Muscle of back (tissue), 13 donors: Measurements from ENCODE around the gene C15orf62. TPM values are rescaled to one million over a fixed set of nuclear protein-coding genes. Genes with fewer than 3 reads are reported as not detected.

Source experiments
- DNase-seq, 3 donors: peaks; one replicate each; pipeline versions ENCODE4 v3.0.0 to v3.0.0-alpha.2; 2013
- long read RNA-seq, 9 donors: transcript quantifications; one replicate each; lab custom pipeline, GENCODE V29; 2026
- polyA plus RNA-seq, 10 donors: library from polyadenylated mRNA; unstranded; fragments of 120-200 nt; gene quantifications; one replicate each; pipeline ENCODE4 v1.2.1, GENCODE V29; 2013; ENCODE audit not compliant: insufficient read length in 10 of 10

The C15orf62 gene
- polyA plus RNA-seq: 1 to 10 TPM in 6 of 10 donors, under 1 TPM in 4; 0.68 to 2.4 (median 1.3) TPM
- long read RNA-seq, donor 1, partial matches to known transcripts: 0 of 1 reads
- long read RNA-seq, donor 1, other reads (novel, unspliced or antisense): 0 of 1 reads
- long read RNA-seq, donor 2, partial matches to known transcripts: 0 of 1 reads
- long read RNA-seq, donor 2, other reads (novel, unspliced or antisense): 0 of 1 reads
- long read RNA-seq, donor 3: 0 reads
- long read RNA-seq, donor 4, partial matches to known transcripts: 0 of 2 reads
- long read RNA-seq, donor 4, other reads (novel, unspliced or antisense): 0 of 2 reads
- long read RNA-seq, donor 5, partial matches to known transcripts: 0 of 3 reads
- long read RNA-seq, donor 5, other reads (novel, unspliced or antisense): 0 of 3 reads
- long read RNA-seq, donor 6: 0 reads
- long read RNA-seq, donor 7: 0 reads
- long read RNA-seq, donor 8, partial matches to known transcripts: 0 of 1 reads
- long read RNA-seq, donor 8, other reads (novel, unspliced or antisense): 0 of 1 reads
- long read RNA-seq, donor 9: 0 reads

DNA sequence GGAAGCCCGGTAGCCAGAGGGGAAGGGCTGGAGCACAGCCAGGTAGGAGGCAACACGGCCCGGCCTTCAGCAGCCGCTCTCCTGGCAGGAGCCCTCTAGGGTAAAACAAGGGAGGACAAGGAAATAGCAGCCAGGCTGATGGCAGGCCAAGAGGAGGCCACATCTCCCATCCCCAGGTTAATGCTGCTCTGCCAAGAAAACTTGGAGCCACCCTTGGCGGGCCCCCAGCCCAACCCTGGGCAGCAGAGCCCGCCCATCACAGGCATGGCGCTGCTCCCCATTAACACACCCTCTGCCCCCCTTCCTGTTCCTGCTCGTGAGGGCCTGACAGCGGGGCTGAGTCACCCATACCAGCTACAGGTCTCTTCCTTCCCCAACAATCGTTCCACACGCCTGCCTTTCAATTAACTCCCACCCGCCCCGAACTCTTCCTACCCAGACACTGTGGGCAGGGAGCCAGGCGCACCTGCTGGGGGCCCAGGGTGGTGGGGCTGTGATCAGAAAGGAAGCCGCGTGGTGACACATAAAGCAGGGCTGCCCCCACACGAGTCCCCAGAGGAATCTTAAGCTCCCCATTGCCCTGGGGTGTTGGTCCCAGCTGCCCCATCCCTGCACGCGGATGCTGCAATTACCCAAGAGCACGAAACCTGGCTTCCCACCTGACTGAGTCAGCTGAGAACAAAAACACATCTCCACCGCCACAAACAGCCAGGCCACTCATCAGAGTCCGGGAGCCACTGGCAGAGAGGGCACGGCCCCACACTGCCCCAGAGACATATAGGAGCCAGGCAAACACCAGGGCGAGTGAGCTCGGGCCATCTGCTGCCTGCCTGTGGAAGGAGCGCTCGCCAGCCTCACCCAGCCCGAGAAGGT lies at the start of gene C15orf62:
TSS of gene C15orf62 (plus strand) at position 707 of the 873 bp plus-strand sequence. CDS start 516 bp downstream, outside the sequence.
- DNase-seq: peak in 1 of 3 donors; percentile 45

GRCh38 chr15:40721701-40722100 lies 48.1 kb upstream of the C15orf62 start:
- DNase-seq: no peak

DNA sequence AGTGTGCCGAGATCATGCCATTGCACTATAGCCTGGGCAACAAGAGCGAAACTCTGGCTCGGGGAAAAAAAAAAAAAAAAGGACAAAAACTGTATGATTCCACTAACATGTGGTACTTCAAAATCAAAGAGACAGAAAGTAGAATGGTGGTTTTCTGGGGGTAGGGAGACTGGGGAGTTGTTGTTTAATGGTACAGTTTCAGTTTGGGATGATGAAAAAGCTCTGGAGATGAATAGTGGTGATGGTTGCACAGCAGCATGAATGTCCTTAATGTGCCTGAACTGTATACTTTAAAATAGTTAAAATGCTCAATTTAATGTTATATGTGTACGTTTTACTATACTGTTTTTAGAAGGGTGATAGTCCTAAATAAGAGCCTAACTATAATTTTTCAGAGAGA lies 47.4 kb upstream of the C15orf62 start:
- no peak for DNase-seq

GRCh38 chr15:40722934-40723333 lies 46.8 kb upstream of the C15orf62 start:
- no peak for DNase-seq

DNA sequence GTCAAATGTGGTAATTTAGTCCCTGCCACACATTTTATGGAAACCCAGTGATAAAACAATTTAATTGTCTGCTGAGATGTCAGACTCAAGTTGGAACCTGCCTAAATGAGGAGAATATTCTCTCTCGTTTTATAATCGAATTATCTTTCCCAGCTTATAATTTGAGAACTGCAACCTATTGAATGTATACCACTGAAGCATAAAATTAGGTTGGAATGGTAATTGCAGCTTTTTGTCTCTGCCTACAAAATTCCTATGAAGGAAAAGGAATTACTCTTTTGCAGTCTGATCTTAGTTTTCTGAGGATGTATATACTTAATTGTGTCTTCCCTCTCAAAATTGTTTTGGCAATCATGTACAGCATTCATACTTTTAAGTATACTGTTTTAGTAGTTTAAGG lies 45.9 kb upstream of the C15orf62 start:
- DNase-seq: no peak

- DNase-seq: peak in 2 of 3 donors; percentile 22 to 52
Observed at GRCh38 chr15:40731034-40731433, 38.7 kb upstream of the C15orf62 start.

- DNase-seq: no peak
Observed at GRCh38 chr15:40736575-40736974, 33.2 kb upstream of the C15orf62 start.

GRCh38 chr15:40737048-40737447 lies 32.7 kb upstream of the C15orf62 start:
- no peak for DNase-seq

GRCh38 chr15:40739047-40739446 lies 30.7 kb upstream of the C15orf62 start:
- DNase-seq: no peak

DNA sequence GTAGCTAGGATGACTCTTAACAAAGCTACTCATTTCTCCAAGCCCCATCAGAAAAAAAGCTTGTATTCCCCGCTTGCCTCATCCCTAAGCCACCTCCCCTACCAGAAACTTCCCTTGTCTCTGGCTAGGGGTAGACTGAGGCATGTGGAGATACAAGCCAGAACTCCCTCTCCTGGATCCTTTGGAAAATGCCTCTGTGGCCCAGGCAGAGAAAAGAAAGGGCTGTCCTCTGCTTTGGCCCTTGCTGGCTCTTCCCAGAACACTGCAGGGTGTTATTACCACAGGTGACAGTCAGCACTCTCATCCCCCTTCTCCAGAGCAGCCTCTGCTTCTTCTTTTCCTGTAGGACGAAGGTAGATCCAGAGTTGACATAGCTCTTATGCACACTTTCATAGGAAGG lies 29.9 kb upstream of the C15orf62 start:
- DNase-seq: no peak

DNA sequence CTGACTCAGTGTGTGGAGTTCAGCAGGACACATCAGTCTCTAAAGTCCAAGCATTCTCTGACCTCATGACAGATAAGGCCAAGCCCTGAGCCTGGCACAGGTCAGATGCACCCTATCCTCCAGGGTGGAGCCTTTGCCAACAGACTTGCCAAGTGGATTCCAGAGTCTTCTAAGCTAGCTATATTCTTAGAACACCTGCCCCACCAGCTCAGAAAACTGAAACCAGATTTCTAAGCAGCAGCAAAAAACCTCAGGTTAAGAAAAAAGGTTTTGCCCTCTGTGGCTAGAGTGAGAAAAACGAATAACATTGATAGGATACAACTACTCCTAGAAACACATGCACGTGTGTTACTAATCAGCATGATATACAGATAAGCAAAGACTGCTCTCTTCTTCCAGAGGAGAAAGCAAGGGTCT lies 26.3 kb upstream of the C15orf62 start:
- DNase-seq: no peak

DNA sequence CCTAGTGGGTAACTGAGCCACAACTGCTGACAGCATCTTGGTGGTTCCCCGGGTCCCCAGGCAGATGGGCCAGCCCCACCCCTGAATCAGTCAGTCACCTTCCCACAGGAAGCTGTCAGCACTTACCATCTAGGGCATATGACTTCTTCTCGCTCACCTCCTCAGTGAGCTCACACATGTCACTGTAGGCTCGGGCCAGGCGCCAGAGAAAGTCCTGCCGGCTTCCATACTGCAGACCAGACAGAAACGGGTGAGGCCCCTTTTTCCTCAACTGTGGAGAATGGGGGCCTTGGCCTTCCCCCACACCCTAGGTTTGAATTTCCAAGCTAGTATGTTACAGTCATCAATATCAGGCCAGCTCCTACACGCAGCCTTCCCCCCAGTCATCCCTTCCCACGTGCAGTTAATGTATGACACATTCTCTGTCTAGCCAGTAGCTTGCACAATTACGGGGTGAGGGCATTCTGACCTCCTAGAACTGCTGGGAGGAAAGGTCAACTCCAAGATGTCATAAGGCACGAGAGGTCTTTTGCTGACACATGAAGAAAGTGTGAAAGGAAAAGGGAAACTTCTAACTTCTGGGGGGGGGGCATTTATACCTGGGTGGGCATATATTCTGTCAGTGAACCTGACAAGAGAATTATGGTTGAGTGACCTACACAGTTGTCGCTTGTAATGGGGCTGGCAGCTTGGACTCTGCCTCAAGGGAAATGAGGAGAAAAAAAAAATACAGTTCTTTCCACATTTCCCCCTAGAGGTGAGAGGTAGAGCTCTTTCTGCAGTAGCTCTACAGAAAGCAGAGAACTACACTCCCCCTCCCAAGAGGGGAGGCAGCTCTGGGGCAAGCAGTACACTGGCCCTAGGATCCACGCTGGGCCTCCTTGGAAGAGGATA lies 25.6 kb upstream of the C15orf62 start:
- no peak for DNase-seq

DNA sequence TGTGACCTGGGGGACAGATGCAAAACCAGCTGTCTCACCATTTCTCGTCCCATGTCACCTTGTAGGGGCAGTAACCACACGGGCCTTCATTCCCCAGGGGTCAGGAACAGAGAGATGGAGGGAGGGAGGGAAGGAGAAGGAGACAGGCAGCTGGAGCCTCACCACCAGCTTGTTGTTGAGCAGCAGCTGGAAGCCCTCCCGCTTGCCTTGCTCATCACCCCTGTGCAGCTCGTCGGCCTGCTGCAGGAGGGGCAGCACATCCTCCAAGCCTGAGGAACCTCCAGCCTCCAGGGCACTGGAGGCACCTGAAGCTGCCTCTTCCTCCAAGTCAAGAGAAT lies 25.0 kb upstream of the C15orf62 start:
- DNase-seq: no peak

- DNase-seq: no peak
Observed at GRCh38 chr15:40746916-40747418, 22.8 kb upstream of the C15orf62 start.

- no peak for DNase-seq
Observed at GRCh38 chr15:40747685-40748631, 21.8 kb upstream of the C15orf62 start.

- DNase-seq: no peak
Observed at GRCh38 chr15:40749151-40749630, 20.6 kb upstream of the C15orf62 start.

DNA sequence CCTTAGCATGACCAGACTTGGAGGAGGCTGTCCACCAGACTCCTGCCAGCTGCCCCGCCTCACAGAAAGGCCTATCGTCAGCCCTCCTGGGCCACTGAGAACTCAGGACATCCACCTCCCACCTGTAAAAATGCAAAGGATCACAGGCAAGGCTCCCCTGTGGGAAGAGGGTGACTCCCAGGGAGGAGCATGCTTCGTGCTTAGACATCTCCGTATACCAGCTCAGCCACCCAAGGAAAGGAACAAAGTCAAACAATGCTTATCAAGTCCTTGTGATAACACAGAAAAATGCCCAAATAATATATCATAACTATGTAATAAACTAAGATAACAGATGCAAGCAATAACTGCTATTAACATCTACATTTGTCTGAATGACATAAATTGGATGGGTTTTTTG lies 18.9 kb upstream of the C15orf62 start:
- no peak for DNase-seq

GRCh38 chr15:40751745-40752144 lies 18.0 kb upstream of the C15orf62 start:
- DNase-seq: no peak

- DNase-seq: no peak
Observed at GRCh38 chr15:40754574-40754882, 15.3 kb upstream of the C15orf62 start.
